Measurements from ENCODE around the gene TAS2R43.
"Not testable (repeated sequence)": the region's sequence is repeated elsewhere in the genome, so short reads cannot be mapped to it uniquely, and the experiment has no call there.

Gene TAS2R43

DNA sequence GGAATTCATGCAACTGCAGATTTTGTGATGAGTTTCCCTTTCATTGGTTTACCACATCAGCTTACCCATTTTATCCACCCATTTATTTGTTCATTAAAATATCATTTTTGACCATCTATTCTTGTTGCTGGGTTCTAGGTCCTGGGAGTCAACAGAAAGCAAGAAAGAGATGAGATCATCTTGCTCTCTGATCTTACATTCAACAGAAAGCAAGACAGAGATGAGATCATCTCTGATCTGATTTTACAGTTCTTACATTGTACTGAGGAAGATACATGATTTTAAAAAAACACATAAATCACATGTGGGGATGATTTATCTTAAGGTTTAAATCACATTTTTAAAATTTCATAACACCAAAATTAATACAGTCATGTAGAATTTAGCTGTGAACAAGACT is 32.3 kb downstream of the TAS2R43 start:
- no peak for DNase-seq (ENCODE audit: low spot score)

DNA sequence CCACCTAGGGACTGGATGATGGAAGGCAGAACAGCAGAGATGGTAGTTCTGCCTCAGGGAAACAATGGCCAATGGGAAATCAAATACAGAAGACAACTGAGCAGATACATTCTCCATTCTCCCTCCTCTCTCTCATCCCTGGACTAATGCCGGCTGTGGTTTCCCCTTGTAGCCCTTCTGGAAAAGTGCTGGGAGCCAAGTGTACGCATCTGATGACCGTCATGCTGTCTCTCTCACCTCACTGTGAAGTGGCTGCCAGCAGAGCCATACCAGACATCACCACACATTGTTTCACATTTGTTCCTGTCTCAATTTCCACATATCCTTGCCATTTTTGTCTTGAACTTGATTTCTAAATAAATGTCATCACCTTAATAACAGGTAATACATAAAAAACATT is 33.1 kb downstream of the TAS2R43 start:
- no peak for DNase-seq (ENCODE audit: low spot score)

DNA sequence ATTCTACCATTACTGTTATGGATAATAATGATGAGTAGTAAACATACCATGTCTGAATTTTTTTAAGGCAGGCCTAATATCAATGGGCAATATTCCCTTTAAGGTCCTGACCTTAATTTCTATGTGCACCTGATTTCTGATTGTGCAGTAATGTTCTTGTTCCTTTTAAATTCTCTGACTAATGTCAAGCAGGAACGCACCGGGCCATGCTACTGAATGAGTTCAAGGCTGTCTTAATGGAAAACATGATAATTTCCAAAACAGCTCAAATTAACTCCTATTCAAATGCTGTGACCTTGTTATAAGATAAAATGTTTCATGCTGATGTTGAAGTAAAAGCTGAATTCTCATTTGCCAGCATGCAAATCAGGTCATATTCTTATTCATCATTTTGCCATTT is 36.8 kb downstream of the TAS2R43 start:
- DNase-seq (ENCODE audit: low spot score), result no peak

DNA sequence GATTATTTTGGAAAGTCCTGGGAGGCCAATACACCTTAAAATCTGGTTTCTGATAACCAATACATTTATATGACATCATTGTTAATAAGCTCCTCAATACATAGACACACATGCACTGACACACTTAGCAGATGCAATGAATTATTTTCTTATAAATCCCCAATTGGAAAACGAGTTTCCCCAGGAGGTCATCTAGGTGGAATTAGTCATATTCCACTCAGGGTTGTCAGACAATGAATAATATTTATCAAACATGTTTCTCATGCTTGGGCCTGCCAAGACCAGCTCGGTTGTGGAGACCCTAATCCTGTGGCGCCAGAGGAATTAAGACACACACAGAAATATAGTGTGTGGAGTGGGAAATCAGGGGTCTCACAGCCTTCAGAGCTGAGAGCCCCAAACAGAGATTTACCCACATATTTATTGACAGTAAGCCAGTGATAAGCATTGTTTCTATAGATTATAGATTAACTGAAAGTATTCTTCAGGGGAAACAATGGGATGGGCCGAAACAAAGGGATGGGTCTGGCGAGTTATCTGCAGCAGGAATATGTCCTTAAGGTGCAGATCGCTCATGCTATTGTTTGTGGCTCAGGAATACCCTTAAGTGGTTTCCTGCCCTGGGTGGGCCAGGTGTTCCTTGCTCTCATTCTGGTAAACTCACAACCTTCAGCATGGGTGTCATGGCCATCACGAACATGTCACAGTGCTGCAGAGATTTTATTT is 42.1 kb downstream of the TAS2R43 start:
- not testable (repeated sequence) for DNase-seq (ENCODE audit: low spot score)

DNA sequence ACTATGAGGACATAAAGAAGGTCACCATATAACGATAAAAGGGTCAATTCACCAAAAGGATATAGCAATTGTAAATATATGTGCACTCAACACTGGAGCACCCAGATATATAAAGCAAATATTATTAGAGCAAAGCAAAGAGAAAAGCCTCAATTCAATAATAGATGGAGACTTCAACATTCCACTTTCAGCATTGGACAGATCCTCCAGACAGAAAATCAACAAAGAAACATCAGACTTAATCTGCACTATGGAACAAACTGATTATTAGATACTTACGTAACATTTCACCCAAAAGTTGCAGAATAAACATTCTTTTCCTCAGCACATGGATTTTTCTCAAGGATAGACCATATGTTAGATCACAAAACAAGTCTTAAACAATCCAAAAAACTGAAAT is 50.7 kb downstream of the TAS2R43 start:
- not testable (repeated sequence) for DNase-seq (ENCODE audit: low spot score)

Measured in LoVo (cell line).